WTC11 (cell line): ENCODE measurements around the gene FAM111B. TPM values are rescaled to one million over a fixed set of nuclear protein-coding genes. Genes with fewer than 3 reads are reported as not detected.

Experiments
- ATAC-seq: fragments of 200-7000 bp; cut with Tn5 transposase; 2 replicates; pipeline ENCODE4 v1.10.0; 2021; ENCODE audit warnings: mild to moderate bottlenecking, moderate library complexity
- CTCF ChIA-PET: fragments of 300-600 bp; sonication (Branson Sonifier 250); formaldehyde crosslinking; loops from one replicate; lab custom pipeline; 2021; ENCODE audit warnings: antibody characterized with exemption; lab: Charles Lee
- POLR2A ChIA-PET: fragments of 350-600 bp; sonication (Branson Sonifier 250); formaldehyde crosslinking; loops from one replicate; lab custom pipeline; 2021; ENCODE audit warnings: antibody characterized with exemption; lab: Charles Lee
- DNase-seq: peaks from one replicate; pipeline ENCODE4 v3.0.0; 2021; ENCODE audit warnings: low spot score
- H3K27ac Mint-ChIP-seq: 2 replicates; pipeline ENCODE4 v1.8.0; 2021; ENCODE audit warnings: mixed read lengths
- H3K27me3 Mint-ChIP-seq: 2 replicates; pipeline ENCODE4 v1.8.0; 2021; ENCODE audit warnings: low read depth, mild to moderate bottlenecking, moderate library complexity, mixed read lengths
- H3K36me3 Mint-ChIP-seq: 2 replicates; pipeline ENCODE4 v1.8.0; 2021; ENCODE audit warnings: mixed read lengths
- H3K4me1 Mint-ChIP-seq: 2 replicates; pipeline ENCODE4 v1.8.0; 2022; ENCODE audit warnings: mixed read lengths
- H3K4me3 Mint-ChIP-seq: 2 replicates; pipeline ENCODE4 v1.8.0; 2021; ENCODE audit warnings: mild to moderate bottlenecking, moderate library complexity, mixed read lengths
- H3K9me3 Mint-ChIP-seq: 2 replicates; pipeline ENCODE4 v1.8.0; 2021; ENCODE audit warnings: mixed read lengths
- AR ChIP-seq: fragments of 250-450 bp; sonication (Bioruptor Pico); IDR thresholded peaks from 2 replicates; pipeline ENCODE4 v1.9.0; 2021; ENCODE audit warnings: mild to moderate bottlenecking
- CREB1 ChIP-seq: sonication (generic); formaldehyde crosslinking; IDR thresholded peaks from 2 replicates; pipeline ENCODE4 v1.8.0; 2023; ENCODE audit warnings: mild to moderate bottlenecking, missing genetic modification reagents
- GABPB1 ChIP-seq: sonication (generic); formaldehyde crosslinking; IDR thresholded peaks from 2 replicates; pipeline ENCODE4 v1.8.1; 2023; ENCODE audit warnings: mild to moderate bottlenecking, missing genetic modification reagents
- HMGXB4 ChIP-seq: sonication (generic); formaldehyde crosslinking; IDR thresholded peaks from 2 replicates; pipeline ENCODE4 v1.8.1; 2023; ENCODE audit warnings: mild to moderate bottlenecking, moderate library complexity, missing genetic modification reagents
- NFE2L1 ChIP-seq: sonication (generic); formaldehyde crosslinking; IDR thresholded peaks from 2 replicates; pipeline ENCODE4 v1.8.1; 2023; ENCODE audit warnings: missing genetic modification reagents
- STAT6 ChIP-seq: sonication (generic); formaldehyde crosslinking; conservative IDR thresholded peaks from 2 replicates; pipeline ENCODE4 v1.8.1; 2023; ENCODE audit warnings: mild to moderate bottlenecking, low read depth, missing genetic modification reagents, moderate library complexity
- TEAD4 ChIP-seq: sonication (generic); formaldehyde crosslinking; IDR thresholded peaks from 2 replicates; pipeline ENCODE4 v1.8.0; 2022; ENCODE audit warnings: mild to moderate bottlenecking, missing genetic modification reagents
- ZNF219 ChIP-seq: sonication (generic); formaldehyde crosslinking; IDR thresholded peaks from 2 replicates; pipeline ENCODE4 v1.8.0; 2023; ENCODE audit warnings: missing genetic modification reagents, mild to moderate bottlenecking, borderline replicate concordance
- ZNF281 ChIP-seq: sonication (generic); formaldehyde crosslinking; IDR thresholded peaks from 2 replicates; pipeline ENCODE4 v1.8.0; 2023; ENCODE audit warnings: mild to moderate bottlenecking, missing genetic modification reagents
- total RNA-seq: library from RNA; stranded (reverse); gene quantifications from 3 replicates; pipeline ENCODE4 v1.2.3, GENCODE V29; 2021
- TF ChIP-seq, protein P1 (sequence below): sonication (generic); formaldehyde crosslinking; IDR thresholded peaks from 2 replicates; pipeline ENCODE4 v1.8.1; 2022; ENCODE audit warnings: missing genetic modification reagents, borderline replicate concordance
- TF ChIP-seq, protein P2 (sequence below): sonication (generic); formaldehyde crosslinking; IDR thresholded peaks from 2 replicates; pipeline ENCODE4 v1.8.0; 2022; ENCODE audit warnings: mild to moderate bottlenecking, missing genetic modification reagents
- TF ChIP-seq, protein P3 (sequence below): sonication (generic); formaldehyde crosslinking; IDR thresholded peaks from 2 replicates; pipeline ENCODE4 v1.8.0; 2022; ENCODE audit warnings: mild to moderate bottlenecking, missing genetic modification reagents
- TF ChIP-seq, protein P4 (sequence below): sonication (generic); formaldehyde crosslinking; conservative IDR thresholded peaks from 2 replicates; pipeline ENCODE4 v1.8.1; 2022; ENCODE audit warnings: mild to moderate bottlenecking, missing genetic modification reagents

The FAM111B gene
- total RNA-seq, 1 experiment from 2014 or later = 25.5 TPM

GRCh38 chr11:59141673-59142460, 34.8 kb downstream of the FAM111B start:
- ChIA-PET POLR2A (interaction anchor here (1.4 kb wide), 1 partner anchor 214 kb away, joined by 3 read pairs; no protein-coding TSS in a partner anchor), CTCF (interaction anchor here (0.6 to 2.1 kb wide), 5 partner anchors 16 to 83 kb away, joined by 3 to 12 read pairs (median 3); no protein-coding TSS in a partner anchor)
- TF ChIP-seq, protein P1, sequence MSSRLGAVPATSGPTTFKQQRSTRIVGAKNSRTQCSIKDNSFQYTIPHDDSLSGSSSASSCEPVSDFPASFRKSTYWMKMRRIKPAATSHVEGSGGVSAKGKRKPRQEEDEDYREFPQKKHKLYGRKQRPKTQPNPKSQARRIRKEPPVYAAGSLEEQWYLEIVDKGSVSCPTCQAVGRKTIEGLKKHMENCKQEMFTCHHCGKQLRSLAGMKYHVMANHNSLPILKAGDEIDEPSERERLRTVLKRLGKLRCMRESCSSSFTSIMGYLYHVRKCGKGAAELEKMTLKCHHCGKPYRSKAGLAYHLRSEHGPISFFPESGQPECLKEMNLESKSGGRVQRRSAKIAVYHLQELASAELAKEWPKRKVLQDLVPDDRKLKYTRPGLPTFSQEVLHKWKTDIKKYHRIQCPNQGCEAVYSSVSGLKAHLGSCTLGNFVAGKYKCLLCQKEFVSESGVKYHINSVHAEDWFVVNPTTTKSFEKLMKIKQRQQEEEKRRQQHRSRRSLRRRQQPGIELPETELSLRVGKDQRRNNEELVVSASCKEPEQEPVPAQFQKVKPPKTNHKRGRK (CRISPR knock-in tag) = peak; percentile 89; the same call in 1 of the 2 replicates
- no peak for TF ChIP-seq STAT6 (CRISPR knock-in tag)
- Mint-ChIP-seq H3K36me3 (peaks cover 14% of the 10 kb centered on the region), H3K4me1 (peaks cover 42% of the 10 kb centered on the region), H3K27me3 (peaks cover 13% of the 10 kb centered on the region), H3K4me3 (peak overlapping the region; percentile 86), H3K27ac (peak overlapping the region; percentile 96), H3K9me3 (peaks cover 5% of the 10 kb centered on the region; the same call in 1 of the 2 replicates)
- DNase-seq (no peak), ATAC-seq (no peak)

DNA sequence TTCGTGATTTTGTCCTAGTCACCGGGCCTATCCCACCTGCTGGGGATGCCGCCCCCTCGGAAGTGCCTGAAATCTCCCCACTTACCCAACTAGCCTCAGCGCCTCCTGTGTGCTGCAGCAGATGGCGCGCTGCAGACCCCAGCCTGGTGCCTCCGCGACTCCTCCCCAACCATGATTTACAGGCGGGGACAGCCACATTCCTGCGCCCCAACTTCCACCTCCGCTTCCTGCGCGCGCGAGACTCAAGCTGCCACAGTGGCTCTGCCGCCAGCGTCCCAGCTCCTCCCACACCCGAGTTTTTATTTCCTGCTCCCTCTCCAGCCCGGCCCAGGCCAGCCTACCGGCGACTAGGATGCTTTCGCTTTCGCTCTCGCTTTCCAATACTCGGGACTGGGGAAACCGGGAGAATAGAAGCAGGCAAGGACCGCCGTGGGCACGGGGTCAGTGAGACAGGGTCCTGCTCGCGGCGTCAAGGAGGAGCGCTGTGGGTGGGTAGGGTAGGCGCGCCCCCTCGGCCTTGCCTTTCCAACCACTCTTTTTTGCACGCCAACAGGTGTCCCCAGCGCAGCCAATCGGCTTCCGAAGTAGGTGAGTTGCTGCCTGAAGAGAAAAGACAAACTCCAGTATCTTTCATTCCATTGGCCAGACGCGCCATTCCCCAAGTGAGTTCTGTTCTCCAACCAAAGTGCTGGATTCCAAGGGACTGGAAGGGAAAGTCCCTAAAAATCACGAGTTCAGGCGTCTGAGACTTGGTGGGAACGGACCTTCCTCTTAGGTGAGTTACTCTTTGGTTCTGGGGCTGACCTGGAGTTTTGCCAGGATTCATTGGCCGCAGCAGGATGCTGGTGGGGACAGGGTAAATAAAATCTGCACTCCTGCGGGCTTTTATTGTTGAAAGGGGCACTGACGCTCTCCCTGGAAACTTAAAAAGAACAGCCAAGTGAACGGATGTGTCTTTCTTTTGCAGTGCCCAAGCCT, 35.8 kb downstream of the FAM111B start, which contains the start of gene FAM111A:
TSS of gene FAM111A (plus strand) at position 327 of the 978 bp plus-strand sequence. CDS start 6,017 bp downstream, outside the sequence.
- peaks cover 13% of the 10 kb centered on the region for H3K27me3 Mint-ChIP-seq
- peak; percentile 80 for ATAC-seq
- H3K4me1 Mint-ChIP-seq = peaks cover 42% of the 10 kb centered on the region
- 0 out of 2 replicates have a peak, but pooled peaks have one; percentile 40 for TF ChIP-seq ZNF219 (CRISPR knock-in tag)
- TF ChIP-seq, protein P2, sequence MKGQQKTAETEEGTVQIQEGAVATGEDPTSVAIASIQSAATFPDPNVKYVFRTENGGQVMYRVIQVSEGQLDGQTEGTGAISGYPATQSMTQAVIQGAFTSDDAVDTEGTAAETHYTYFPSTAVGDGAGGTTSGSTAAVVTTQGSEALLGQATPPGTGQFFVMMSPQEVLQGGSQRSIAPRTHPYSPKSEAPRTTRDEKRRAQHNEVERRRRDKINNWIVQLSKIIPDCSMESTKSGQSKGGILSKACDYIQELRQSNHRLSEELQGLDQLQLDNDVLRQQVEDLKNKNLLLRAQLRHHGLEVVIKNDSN = peak; percentile 64
- TF ChIP-seq GABPB1 (CRISPR knock-in tag) = peak; percentile 28; the same call in 1 of the 2 replicates
- TF ChIP-seq, protein P3, sequence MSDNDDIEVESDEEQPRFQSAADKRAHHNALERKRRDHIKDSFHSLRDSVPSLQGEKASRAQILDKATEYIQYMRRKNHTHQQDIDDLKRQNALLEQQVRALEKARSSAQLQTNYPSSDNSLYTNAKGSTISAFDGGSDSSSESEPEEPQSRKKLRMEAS (CRISPR knock-in tag) = peak; percentile 81
- TF ChIP-seq NFE2L1 (CRISPR knock-in tag) = peak; percentile 13; the same call in 1 of the 2 replicates
- no peak for TF ChIP-seq CREB1
- no peak for TF ChIP-seq AR (CRISPR knock-in tag)
- peak; percentile 22; the same call in 1 of the 2 replicates for TF ChIP-seq ZNF281 (CRISPR knock-in tag)
- no peak; the same call in 1 of the 2 replicates for TF ChIP-seq TEAD4 (CRISPR knock-in tag)
- peak; percentile 66; the same call in 1 of the 2 replicates for TF ChIP-seq HMGXB4 (CRISPR knock-in tag)
- TF ChIP-seq, protein P4, sequence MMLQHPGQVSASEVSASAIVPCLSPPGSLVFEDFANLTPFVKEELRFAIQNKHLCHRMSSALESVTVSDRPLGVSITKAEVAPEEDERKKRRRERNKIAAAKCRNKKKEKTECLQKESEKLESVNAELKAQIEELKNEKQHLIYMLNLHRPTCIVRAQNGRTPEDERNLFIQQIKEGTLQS (CRISPR knock-in tag) = no peak

More for the DNA sequence above, 35.8 kb downstream of the FAM111B start, which contains the start of gene FAM111A:
- DNase-seq = peak; percentile 81
- Mint-ChIP-seq H3K27ac (peak within 1 kb of the TSS; percentile 96), H3K9me3 (peaks cover 5% of the 10 kb centered on the region; the same call in 1 of the 2 replicates), H3K36me3 (peaks cover 17% of the 10 kb centered on the region), H3K4me3 (peak within 1 kb of the TSS; percentile 86)
- ChIA-PET POLR2A (interaction anchor here (1.4 to 1.5 kb wide), 2 partner anchors 29 to 215 kb away, joined by 3 to 6 read pairs; partner anchors contain the start of gene DTX4), CTCF (interaction anchor here (0.6 to 4.2 kb wide), 7 partner anchors 15 to 237 kb away, joined by 3 to 46 read pairs (median 6); no protein-coding TSS in a partner anchor)
